Stimulated activated memory B cell treated with anti-CD40 and anti-IgM and Interleukin-4, amounts not matched to agents 10 μg/mL and 1 μg/mL and 100 μg/mL, for 72 hours (primary cell): ENCODE measurements around the gene PHF11.

Experiments used
- ATAC-seq: fragments of 150-1000 bp; cut with Tn5 transposase; 2 replicates; pipeline ENCODE4 v1.10.0; 2021
- H3K27ac Mint-ChIP-seq: one replicate; pipeline ENCODE4 v1.8.0; 2022; ENCODE audit warnings: mild to moderate bottlenecking, mixed read lengths
- H3K27me3 Mint-ChIP-seq: one replicate; pipeline ENCODE4 v1.8.0; 2022; ENCODE audit warnings: mixed read lengths
- H3K36me3 Mint-ChIP-seq: one replicate; pipeline ENCODE4 v1.8.0; 2022; ENCODE audit warnings: mixed read lengths
- H3K4me1 Mint-ChIP-seq: one replicate; pipeline ENCODE4 v1.8.0; 2022; ENCODE audit warnings: mixed read lengths
- H3K4me3 Mint-ChIP-seq: one replicate; pipeline ENCODE4 v1.8.0; 2022; ENCODE audit warnings: mild to moderate bottlenecking, moderate library complexity, mixed read lengths
- H3K9me3 Mint-ChIP-seq: one replicate; pipeline ENCODE4 v1.8.0; 2022; ENCODE audit warnings: mixed read lengths

The PHF11 gene

DNA sequence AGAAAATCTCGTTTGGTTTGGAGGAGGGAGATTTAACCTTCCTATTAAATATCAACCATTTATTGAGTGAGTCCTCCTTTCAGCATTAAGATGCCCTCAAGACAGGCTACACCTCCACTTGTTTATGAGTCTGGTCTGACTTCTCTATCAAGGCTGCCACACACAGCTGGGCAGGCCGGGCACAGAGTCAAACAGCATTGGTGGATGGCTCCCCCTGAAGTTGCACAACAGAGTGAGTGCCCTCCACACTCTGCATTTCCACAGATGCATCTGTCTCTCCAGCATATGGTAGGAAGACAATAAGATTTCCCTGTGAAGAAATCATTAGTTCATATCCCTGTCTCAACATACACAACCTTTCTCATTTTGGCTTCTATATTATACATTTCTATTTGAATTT, 31.4 kb downstream of the PHF11 start:
- no peaks in the 10 kb centered on the region for H3K27me3 Mint-ChIP-seq
- no peak for ATAC-seq
- H3K4me1 Mint-ChIP-seq, result peaks cover 28% of the 10 kb centered on the region
- no peak overlapping the region for H3K4me3 Mint-ChIP-seq
- H3K9me3 Mint-ChIP-seq, result no peaks in the 10 kb centered on the region
- peaks cover 29% of the 10 kb centered on the region for H3K36me3 Mint-ChIP-seq
- no peak overlapping the region for H3K27ac Mint-ChIP-seq

DNA sequence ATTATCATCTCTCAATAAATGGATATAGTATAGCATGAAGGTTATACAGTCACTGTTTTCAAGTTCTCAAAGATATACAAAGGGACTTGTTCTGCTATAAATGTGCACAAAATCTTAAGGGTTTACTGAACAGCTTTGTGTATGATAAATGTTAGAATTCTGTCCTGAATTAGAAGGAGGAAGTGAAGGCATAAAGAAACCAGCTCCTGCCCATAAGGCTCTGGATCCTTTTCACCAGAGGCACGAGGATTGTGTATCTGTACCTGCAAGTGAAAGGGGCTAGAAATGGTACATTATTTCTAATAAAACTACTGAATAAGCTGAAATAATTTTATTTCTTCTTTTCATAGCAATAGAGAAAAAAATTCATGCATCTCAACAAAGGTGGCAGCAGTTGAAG, 32.4 kb downstream of the PHF11 start:
- Mint-ChIP-seq H3K4me3 (no peak overlapping the region), H3K27ac (peak overlapping the region; percentile 95), H3K36me3 (peaks cover 24% of the 10 kb centered on the region), H3K9me3 (no peaks in the 10 kb centered on the region), H3K27me3 (no peaks in the 10 kb centered on the region), H3K4me1 (peaks cover 36% of the 10 kb centered on the region)
- ATAC-seq, result no peak

DNA sequence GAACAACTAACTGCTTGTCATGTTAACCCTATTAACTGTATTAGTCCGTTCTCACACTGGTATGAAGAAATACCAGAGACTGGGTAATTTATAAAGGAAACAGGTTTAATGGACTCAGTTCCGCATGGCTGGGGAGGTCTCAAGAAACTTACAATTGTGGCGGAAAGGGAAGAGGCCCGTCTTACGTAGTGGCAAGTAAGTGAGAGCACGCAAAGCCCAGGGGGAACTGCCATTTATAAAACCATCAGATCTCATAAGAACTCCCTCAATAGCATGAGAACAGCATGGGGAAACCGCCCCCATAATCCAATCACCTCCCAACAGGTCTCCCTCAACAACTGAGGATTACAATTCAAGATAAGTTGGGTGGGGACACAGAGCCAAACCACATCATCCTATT, 34.7 kb downstream of the PHF11 start:
- Mint-ChIP-seq H3K4me1 (peaks cover 50% of the 10 kb centered on the region), H3K9me3 (no peaks in the 10 kb centered on the region), H3K27ac (peak overlapping the region; percentile 95), H3K36me3 (peaks cover 34% of the 10 kb centered on the region), H3K27me3 (no peaks in the 10 kb centered on the region), H3K4me3 (no peak overlapping the region)
- peak; percentile 92 for ATAC-seq

DNA sequence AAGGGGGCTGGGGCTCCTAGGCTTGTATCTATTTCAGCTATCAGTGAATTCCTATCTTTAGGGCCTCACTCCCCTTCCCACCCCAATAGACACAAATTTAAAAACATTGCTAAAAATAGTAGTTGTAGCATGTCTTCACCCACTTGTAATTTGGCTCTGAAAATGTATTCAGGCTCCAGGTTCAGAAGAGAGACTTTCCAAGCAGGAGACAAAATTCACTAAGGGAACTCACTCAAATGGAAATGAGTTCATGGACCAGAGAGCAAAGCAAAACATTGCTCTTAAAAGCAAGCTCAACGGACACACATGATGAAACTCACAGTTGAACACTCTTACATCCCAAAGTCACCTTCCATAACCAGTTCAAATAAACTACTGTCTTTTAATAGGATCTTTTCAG, 36.8 kb downstream of the PHF11 start:
- Mint-ChIP-seq H3K4me1 (peaks cover 56% of the 10 kb centered on the region), H3K27ac (peak overlapping the region; percentile 95)

DNA sequence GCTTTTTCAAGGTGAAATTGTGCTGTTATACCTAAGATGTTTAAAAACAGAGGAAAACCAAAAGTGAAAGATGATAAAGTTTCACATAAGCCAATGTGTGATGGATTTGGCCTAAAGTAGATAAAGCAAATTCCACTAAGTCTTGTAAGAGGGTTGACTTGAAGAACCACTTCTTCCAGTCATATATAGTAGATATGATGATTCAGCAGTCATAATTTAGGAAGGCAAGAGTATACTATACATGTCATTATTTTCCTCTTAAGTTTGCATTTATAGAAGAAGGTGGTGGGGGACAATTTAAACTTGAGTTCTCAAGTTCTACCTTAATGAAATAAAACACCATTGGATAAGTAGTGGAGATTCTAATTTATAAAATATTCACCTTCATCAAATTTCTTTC, 37.3 kb downstream of the PHF11 start:
- Mint-ChIP-seq H3K4me1 (peaks cover 56% of the 10 kb centered on the region), H3K36me3 (peaks cover 37% of the 10 kb centered on the region)
- no peak for ATAC-seq

More for the DNA sequence above, 36.8 kb downstream of the PHF11 start:
- H3K9me3 Mint-ChIP-seq, result no peaks in the 10 kb centered on the region
- no peak for ATAC-seq
- H3K36me3 Mint-ChIP-seq, result peaks cover 33% of the 10 kb centered on the region
- no peaks in the 10 kb centered on the region for H3K27me3 Mint-ChIP-seq
- H3K4me3 Mint-ChIP-seq, result no peak overlapping the region

DNA sequence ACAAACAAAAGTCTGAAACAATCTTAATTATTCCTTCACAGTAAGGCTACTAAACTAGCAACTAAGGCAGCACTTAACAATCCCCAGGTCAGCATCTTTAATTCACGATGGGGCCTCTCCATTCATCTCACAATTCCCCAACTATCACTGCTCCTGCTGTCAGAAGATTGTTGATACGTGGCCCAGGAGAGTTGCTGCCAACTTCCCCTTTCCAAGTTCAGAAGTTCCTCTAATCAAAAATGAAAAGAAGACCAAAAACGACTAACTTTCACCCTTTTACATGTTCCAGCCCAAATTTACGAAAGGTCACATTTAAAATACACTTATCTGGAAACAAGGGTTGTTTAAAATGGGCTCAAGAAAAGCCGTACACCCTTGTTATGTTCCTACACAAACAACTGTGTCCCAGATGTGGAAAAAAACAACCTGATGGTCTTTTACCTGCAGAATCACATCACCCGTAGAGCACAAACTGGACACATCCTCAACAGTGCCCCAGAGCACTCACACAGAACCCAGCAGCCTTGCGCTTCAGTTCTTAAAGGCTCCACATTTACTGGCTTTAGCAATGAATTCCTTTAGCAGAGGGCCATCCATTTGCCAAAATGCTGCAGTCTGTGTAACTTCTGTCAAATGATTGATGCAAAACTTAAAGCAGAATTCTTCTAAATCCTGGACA, 38.0 kb downstream of the PHF11 start:
- H3K27me3 Mint-ChIP-seq, result no peaks in the 10 kb centered on the region
- H3K4me3 Mint-ChIP-seq, result peak overlapping the region; percentile 49
- peaks cover 52% of the 10 kb centered on the region for H3K4me1 Mint-ChIP-seq
- peak overlapping the region; percentile 95 for H3K27ac Mint-ChIP-seq
- no peaks in the 10 kb centered on the region for H3K9me3 Mint-ChIP-seq
- peaks cover 36% of the 10 kb centered on the region for H3K36me3 Mint-ChIP-seq
- peak; percentile 56 for ATAC-seq

More for the DNA sequence above, 37.3 kb downstream of the PHF11 start:
- Mint-ChIP-seq H3K9me3 (no peaks in the 10 kb centered on the region), H3K27me3 (no peaks in the 10 kb centered on the region), H3K4me3 (no peak overlapping the region), H3K27ac (peak overlapping the region; percentile 95)

DNA sequence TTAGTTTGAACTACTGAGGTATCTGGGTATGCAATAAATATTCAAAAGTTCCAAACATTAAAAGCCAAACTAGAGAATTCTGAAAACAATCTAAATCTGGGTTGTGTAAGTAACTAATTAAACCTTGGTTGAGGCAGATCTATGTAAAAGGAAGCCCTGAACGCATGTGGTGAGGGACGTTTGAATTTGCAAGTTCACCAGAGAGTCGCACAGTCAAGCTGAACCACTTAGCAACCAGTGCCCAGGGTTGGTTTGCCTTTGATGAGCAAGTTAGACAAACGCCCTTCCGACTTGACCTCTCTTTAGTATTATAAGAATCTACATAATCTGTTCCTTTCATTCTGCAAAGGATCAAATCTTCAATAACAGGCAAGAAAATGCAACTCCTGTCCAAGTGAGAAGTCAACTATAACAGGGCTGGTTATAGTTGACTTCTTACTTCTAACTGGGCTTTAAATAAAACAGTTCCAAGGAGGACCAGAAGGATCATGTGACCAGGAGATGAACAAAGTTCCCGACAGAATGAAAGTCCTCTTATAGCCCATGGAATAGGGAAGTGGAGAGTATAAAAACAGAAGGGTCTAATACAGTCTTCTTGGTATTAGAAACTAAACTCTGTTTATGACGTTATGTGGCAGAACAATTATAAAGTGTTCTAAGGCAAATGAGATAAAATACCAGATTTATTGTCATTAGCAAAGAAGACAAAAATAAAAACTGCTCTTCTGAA, 40.6 kb downstream of the PHF11 start:
- Mint-ChIP-seq H3K4me3 (no peak overlapping the region), H3K9me3 (no peaks in the 10 kb centered on the region), H3K27ac (peak overlapping the region; percentile 52), H3K36me3 (peaks cover 47% of the 10 kb centered on the region), H3K4me1 (peaks cover 45% of the 10 kb centered on the region), H3K27me3 (no peaks in the 10 kb centered on the region)
- no peak for ATAC-seq

DNA sequence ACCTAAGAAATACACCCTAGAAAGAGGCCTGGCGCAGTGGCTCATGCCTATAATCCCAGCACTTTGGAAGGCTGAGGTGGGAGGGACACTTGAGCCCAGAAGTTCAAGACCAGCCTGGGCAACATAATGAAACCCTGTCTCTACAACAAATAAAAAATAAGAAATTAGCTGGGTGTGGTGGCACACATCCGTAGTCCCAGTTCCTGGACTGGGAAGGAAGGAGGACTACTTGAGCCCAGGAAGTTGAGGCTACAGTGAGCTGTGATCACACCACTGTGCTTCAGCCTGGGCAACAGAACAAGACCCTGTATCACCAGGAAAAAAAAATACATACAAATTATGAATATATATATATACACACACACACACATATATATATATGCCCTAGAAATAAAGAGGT, 42.7 kb downstream of the PHF11 start:
- Mint-ChIP-seq H3K27ac (no peak overlapping the region), H3K36me3 (peaks cover 51% of the 10 kb centered on the region), H3K27me3 (no peaks in the 10 kb centered on the region), H3K9me3 (no peaks in the 10 kb centered on the region), H3K4me3 (no peak overlapping the region), H3K4me1 (peaks cover 28% of the 10 kb centered on the region)
- ATAC-seq, result no peak

DNA sequence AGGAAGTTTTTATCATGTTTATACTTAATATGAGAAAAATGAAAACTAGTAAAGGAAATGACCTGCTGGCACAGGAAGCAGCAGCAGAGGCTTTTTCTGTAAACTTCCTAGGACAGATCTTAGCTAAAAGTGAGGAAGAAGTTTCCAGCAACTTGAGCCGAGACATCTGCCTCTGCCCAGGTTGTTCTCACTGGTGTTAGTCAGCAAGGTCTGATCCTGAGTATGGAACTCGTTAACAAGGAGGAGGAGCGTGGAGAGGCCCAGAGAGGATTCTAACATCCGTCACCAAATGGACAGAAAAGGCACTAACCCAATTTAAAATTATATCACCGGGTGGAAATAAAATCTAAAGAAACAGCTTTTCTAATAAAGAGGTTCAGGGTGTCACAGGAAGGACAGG, 43.6 kb downstream of the PHF11 start:
- H3K27me3 Mint-ChIP-seq, result no peaks in the 10 kb centered on the region
- no peak for ATAC-seq
- H3K36me3 Mint-ChIP-seq, result peaks cover 53% of the 10 kb centered on the region
- H3K4me1 Mint-ChIP-seq, result peaks cover 19% of the 10 kb centered on the region
- H3K27ac Mint-ChIP-seq, result peak overlapping the region; percentile 53
- no peaks in the 10 kb centered on the region for H3K9me3 Mint-ChIP-seq
- no peak overlapping the region for H3K4me3 Mint-ChIP-seq

DNA sequence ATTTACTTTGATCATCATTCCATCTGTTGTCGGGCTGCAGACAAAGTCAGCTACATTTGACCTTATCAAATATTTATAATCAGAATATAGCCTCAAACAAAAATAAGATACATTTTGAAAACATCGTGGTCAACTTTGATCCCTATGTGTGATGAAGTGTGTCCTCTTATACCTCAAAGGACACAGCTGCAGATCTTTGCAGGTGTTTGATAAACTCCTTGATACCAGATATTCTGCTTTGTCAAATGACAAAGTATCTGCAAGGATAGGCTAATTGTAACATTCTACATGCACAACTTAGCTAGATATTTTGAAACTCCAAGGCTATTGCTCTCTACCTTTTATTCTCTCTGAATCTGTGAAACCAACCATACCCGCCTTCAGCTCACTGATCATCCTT, 44.0 kb downstream of the PHF11 start:
- H3K27me3 Mint-ChIP-seq, result no peaks in the 10 kb centered on the region

DNA sequence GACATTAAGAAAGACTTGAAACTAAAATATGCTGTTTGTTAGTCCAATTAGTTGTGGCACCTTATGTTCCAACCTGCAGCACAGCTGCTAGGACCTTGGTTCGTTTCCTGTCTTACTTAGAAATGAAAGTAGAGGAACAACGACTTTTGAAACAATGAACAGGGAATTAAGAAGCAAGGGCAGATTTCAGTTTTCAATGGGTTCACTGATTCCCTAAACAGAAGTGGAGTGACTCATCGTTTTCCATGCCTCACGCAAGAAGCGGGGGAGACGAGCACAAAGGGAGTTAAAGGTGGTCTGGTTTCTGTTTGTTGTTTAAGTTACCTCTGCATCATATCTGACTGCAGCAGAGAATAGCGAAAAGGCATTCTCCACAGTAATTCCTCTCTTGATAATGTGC, 44.8 kb downstream of the PHF11 start:
- no peaks in the 10 kb centered on the region for H3K27me3 Mint-ChIP-seq
- peaks cover 56% of the 10 kb centered on the region for H3K36me3 Mint-ChIP-seq
- H3K4me1 Mint-ChIP-seq, result peaks cover 16% of the 10 kb centered on the region
- ATAC-seq, result no peak
- H3K4me3 Mint-ChIP-seq, result no peak overlapping the region
- H3K27ac Mint-ChIP-seq, result peak overlapping the region; percentile 53
- no peaks in the 10 kb centered on the region for H3K9me3 Mint-ChIP-seq

More for the DNA sequence above, 44.0 kb downstream of the PHF11 start:
- Mint-ChIP-seq H3K27ac (peak overlapping the region; percentile 53), H3K4me1 (peaks cover 16% of the 10 kb centered on the region), H3K9me3 (no peaks in the 10 kb centered on the region), H3K4me3 (no peak overlapping the region), H3K36me3 (peaks cover 55% of the 10 kb centered on the region)
- no peak for ATAC-seq

DNA sequence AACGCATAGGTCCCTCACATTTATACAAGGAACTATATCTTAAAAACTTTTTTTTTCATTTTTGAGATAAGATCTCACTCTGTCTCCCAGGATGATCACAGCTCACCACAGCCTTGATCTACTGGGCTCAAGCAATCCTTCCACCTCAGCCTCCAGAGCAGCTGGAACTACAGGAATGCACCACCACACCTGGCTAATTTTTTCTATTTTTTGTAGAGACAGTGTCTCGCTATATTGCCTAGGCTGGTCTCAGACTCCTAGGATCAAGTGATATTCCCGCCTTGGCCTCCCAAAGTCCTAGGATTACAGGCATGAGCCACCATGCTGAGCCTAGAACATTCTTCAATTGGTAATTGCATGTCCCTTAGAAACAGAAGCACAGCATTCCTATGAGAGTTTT, 47.9 kb downstream of the PHF11 start:
- Mint-ChIP-seq H3K4me3 (no peak overlapping the region), H3K4me1 (peaks cover 11% of the 10 kb centered on the region), H3K27ac (no peak overlapping the region), H3K36me3 (peaks cover 53% of the 10 kb centered on the region), H3K27me3 (no peaks in the 10 kb centered on the region), H3K9me3 (no peaks in the 10 kb centered on the region)
- no peak for ATAC-seq

DNA sequence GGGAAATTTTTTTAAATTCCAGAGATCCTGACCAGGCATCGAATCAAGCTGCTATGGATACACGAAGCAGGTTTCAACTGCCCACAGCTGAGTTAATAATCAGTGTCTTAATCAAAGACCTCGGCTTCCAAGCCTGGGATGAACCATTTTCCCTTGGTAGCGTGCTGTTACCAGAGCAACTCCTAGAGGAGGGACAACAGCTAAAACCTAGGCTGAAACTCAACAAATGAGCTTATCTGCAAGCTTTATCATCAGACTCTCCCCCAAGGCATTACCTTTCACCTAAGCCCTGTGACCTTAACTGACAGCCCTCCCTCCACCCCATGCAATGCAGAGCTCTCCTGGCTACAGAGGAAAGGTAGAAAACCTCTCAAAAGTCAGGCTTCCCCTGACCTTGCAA, 49.9 kb downstream of the PHF11 start:
- H3K4me3 Mint-ChIP-seq, result no peak overlapping the region
- H3K27me3 Mint-ChIP-seq, result no peaks in the 10 kb centered on the region
- peaks cover 2% of the 10 kb centered on the region for H3K4me1 Mint-ChIP-seq
- H3K9me3 Mint-ChIP-seq, result no peaks in the 10 kb centered on the region
- peaks cover 55% of the 10 kb centered on the region for H3K36me3 Mint-ChIP-seq
- no peak overlapping the region for H3K27ac Mint-ChIP-seq
- no peak for ATAC-seq

DNA sequence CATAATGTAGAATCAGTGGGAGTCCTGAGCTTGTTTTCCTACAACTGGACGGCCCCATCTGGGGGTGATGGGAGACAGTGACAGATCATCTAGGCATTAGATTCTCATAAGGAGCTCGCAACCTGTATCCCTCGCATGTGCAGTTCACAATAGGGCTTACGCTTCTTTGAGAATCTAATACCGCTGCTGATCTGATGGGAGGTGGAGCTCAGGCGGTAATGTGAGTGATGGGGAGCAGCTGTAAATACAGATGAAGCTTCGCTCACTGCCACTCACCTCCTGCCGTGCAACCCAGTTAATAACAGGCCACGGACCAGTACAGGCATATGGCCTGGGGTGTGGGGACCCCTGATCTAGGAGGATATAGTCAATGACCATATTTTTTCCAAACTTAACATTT, 50.8 kb downstream of the PHF11 start:
- H3K4me3 Mint-ChIP-seq, result no peak overlapping the region
- H3K9me3 Mint-ChIP-seq, result no peaks in the 10 kb centered on the region
- no peak for ATAC-seq
- peaks cover 63% of the 10 kb centered on the region for H3K36me3 Mint-ChIP-seq
- H3K27ac Mint-ChIP-seq, result no peak overlapping the region
- no peaks in the 10 kb centered on the region for H3K27me3 Mint-ChIP-seq
- no peaks in the 10 kb centered on the region for H3K4me1 Mint-ChIP-seq

DNA sequence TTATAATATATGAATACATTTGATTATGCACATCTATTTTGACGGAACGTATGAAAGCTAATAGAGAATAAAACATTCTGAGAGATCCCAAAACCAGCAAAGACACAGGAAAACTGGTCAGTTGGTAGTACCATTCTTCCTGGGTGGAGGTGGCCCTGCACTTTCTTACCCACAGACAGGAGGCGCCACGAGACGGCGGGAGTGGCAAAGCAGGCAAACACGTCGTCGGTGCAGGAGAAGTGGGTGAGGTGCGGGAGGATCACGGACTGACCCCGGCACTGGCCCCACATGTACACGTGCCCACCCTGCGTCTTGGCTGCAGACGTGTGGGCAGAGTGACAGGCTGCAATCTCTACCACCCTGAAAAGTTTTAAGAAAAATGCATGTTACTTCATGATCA, 53.5 kb downstream of the PHF11 start:
- H3K27ac Mint-ChIP-seq, result no peak overlapping the region
- no peaks in the 10 kb centered on the region for H3K9me3 Mint-ChIP-seq
- H3K4me3 Mint-ChIP-seq, result no peak overlapping the region
- no peak for ATAC-seq
- no peaks in the 10 kb centered on the region for H3K27me3 Mint-ChIP-seq
- H3K36me3 Mint-ChIP-seq, result peaks cover 69% of the 10 kb centered on the region
- no peaks in the 10 kb centered on the region for H3K4me1 Mint-ChIP-seq
